ENCODE measurements around the gene RNF111. TPM values are rescaled to one million over a fixed set of nuclear protein-coding genes. Genes with fewer than 3 reads are reported as not detected.

The RNF111 gene
- total and polyA plus RNA-seq, 2 of the 13 experiments (the other 11 are each of a cell fraction or from before 2014, with no cell fraction given): 12.1 to 23.1 TPM

- peak; percentile 81 for TF ChIP-seq MYC (CRISPR knock-in tag; IDR thresholded peaks at IDR 0.05; ENCODE audit: borderline replicate concordance)
- TF ChIP-seq ZSCAN21 (CRISPR knock-in tag; IDR thresholded peaks at IDR 0.05; ENCODE audit: borderline replicate concordance): no peak; the same call in 1 of the 2 replicates
- TF ChIP-seq U2AF1 (optimal IDR thresholded peaks at IDR 0.05; ENCODE audit: low read depth, low read length): no peak
- 0 out of 2 replicates have a peak, but pooled peaks have one; percentile 29 for TF ChIP-seq ZBTB44 (CRISPR knock-in tag; IDR thresholded peaks at IDR 0.05)
- TF ChIP-seq XBP1 (CRISPR knock-in tag; IDR thresholded peaks at IDR 0.05): no peak
- no peak for TF ChIP-seq BCLAF1 (IDR thresholded peaks at IDR 0.05)
- TF ChIP-seq ZNF598 (CRISPR knock-in tag; IDR thresholded peaks at IDR 0.05; ENCODE audit: borderline replicate concordance): 0 out of 2 replicates have a peak, but pooled peaks have one; percentile 63
- TF ChIP-seq SIX1 (CRISPR knock-in tag; IDR thresholded peaks at IDR 0.05; ENCODE audit: borderline replicate concordance): no peak
- TF ChIP-seq DBP (CRISPR knock-in tag; IDR thresholded peaks at IDR 0.05; ENCODE audit: not compliant biosample characterization): no peak
- no peak for TF ChIP-seq ARID3A (IDR thresholded peaks at IDR 0.05; ENCODE audit: low read depth, low read length)
- TF ChIP-seq GRHL1 (CRISPR knock-in tag; conservative IDR thresholded peaks at IDR 0.05): no peak
- TF ChIP-seq ZBTB25 (CRISPR knock-in tag; IDR thresholded peaks at IDR 0.05): no peak
- peak; percentile 60; the same call in 1 of the 2 replicates for TF ChIP-seq ZNF350 (CRISPR knock-in tag; IDR thresholded peaks at IDR 0.05; ENCODE audit: borderline replicate concordance, low read depth)
- TF ChIP-seq IKZF5 (CRISPR knock-in tag; IDR thresholded peaks at IDR 0.05): peak; percentile 48; the same call in 1 of the 2 replicates
- no peak for TF ChIP-seq ZNF576 (CRISPR knock-in tag; IDR thresholded peaks at IDR 0.05)
Measured at GRCh38 chr15:59104912-59105732, 117.7 kb downstream of the RNF111 start, which contains the start of gene CCNB2 (continued).
